Endothelial cell of coronary artery (primary cell): ENCODE results near the gene FKBP8. TPM values are rescaled to one million over a fixed set of nuclear protein-coding genes. Genes with fewer than 3 reads are reported as not detected.

ENCODE experiments used
- total RNA-seq: library from RNA; depleted of rRNA; stranded (reverse); fragments of >200 nt; gene quantifications from 2 replicates; pipeline ENCODE4 v1.2.3, GENCODE V29; 2014

The FKBP8 gene
- 142 and 176 TPM in 2 replicates for total RNA-seq

GRCh38 chr19:18542941-18543813 lies at the start of gene FKBP8:
Gene FKBP8, minus strand, starts transcription at chr19:18543573. Its CDS starts 1,603 bp downstream, at chr19:18541970.

GRCh38 chr19:18588611-18589379 lies 45.4 kb upstream of the FKBP8 start, which contains the start of gene REX1BD:
Gene REX1BD, plus strand, starts transcription at chr19:18588798. Its CDS starts 4 bp downstream, at chr19:18588802.

GRCh38 chr19:18571564-18572344 lies 28.4 kb upstream of the FKBP8 start, which contains the start of gene UBA52:
Gene UBA52, plus strand, starts transcription at chr19:18571857. Its CDS starts 1,444 bp downstream, at chr19:18573301.

GRCh38 chr19:18557411-18558201 lies 14.2 kb upstream of the FKBP8 start, which contains the start of gene KXD1:
Gene KXD1, plus strand, starts transcription at chr19:18557870. Its CDS starts 4,187 bp downstream, at chr19:18562057.

GRCh38 chr19:18521692-18522123 lies 21.7 kb downstream of the FKBP8 start, which contains the start of gene ELL:
Gene ELL, minus strand, starts transcription at chr19:18522070. Its CDS starts 15 bp downstream, at chr19:18522055.

Other genes with a start within 250 kb of the FKBP8 start
- gene LSM4, start 220.5 kb downstream of the FKBP8 start, total RNA-seq: 135 and 140 TPM in 2 replicates
- 21.8 and 25.7 TPM in 2 replicates for gene PGPEP1, start 203.0 kb downstream of the FKBP8 start, total RNA-seq
- gene GDF15, start 157.4 kb downstream of the FKBP8 start, total RNA-seq: 84.6 and 103 TPM in 2 replicates
- gene LRRC25, start 146.0 kb downstream of the FKBP8 start, total RNA-seq: not detected in 2 replicates
- gene SSBP4, start 124.2 kb downstream of the FKBP8 start, total RNA-seq: 50.0 and 52.1 TPM in 2 replicates
- gene ISYNA1, start 105.4 kb downstream of the FKBP8 start, total RNA-seq: 25.2 and 42.6 TPM in 2 replicates
- 13.8 and 13.9 TPM in 2 replicates for gene ELL, start 21.5 kb downstream of the FKBP8 start, total RNA-seq
- gene KXD1, start 14.3 kb upstream of the FKBP8 start, total RNA-seq: 52.0 and 55.0 TPM in 2 replicates
- gene UBA52, start 28.3 kb upstream of the FKBP8 start, total RNA-seq: 879 and 894 TPM in 2 replicates
- gene REX1BD, start 45.2 kb upstream of the FKBP8 start, total RNA-seq: 55.6 and 71.6 TPM in 2 replicates
- 0.09 and 1.1 TPM in 2 replicates for gene CRLF1, start 63.2 kb upstream of the FKBP8 start, total RNA-seq
- 0.19 and 0.27 TPM in 2 replicates for gene TMEM59L, start 69.3 kb upstream of the FKBP8 start, total RNA-seq
- gene KLHL26, start 93.5 kb upstream of the FKBP8 start, total RNA-seq: 2.6 and 6.9 TPM in 2 replicates
- gene CRTC1, start 140.1 kb upstream of the FKBP8 start, total RNA-seq: 0.90 and 1.2 TPM in 2 replicates
- gene COMP, start 247.7 kb upstream of the FKBP8 start, total RNA-seq: not detected in 2 replicates